ENCODE data around the gene ATCAY.

DNA sequence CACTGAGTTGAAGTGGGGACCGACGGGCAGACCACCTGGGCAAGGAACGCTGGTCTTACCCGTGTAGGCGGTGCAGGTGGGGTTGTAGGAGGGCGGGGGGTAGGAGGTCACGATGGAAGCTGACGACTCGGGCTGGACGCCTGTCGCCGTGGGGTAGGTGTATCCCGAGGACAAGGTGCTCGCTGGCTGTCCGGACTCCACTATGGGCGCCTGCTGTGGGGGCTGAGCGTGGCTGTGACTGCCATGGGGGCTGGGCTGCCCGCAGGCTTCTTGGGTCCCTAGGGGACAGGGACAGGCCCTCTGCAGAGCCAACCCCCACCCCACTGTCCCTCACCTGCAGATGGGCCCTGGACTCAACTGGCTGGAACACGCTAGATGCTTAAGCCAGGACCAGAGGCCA is 48.9 kb upstream of the ATCAY start:
- TF ChIP-seq, protein P1, sequence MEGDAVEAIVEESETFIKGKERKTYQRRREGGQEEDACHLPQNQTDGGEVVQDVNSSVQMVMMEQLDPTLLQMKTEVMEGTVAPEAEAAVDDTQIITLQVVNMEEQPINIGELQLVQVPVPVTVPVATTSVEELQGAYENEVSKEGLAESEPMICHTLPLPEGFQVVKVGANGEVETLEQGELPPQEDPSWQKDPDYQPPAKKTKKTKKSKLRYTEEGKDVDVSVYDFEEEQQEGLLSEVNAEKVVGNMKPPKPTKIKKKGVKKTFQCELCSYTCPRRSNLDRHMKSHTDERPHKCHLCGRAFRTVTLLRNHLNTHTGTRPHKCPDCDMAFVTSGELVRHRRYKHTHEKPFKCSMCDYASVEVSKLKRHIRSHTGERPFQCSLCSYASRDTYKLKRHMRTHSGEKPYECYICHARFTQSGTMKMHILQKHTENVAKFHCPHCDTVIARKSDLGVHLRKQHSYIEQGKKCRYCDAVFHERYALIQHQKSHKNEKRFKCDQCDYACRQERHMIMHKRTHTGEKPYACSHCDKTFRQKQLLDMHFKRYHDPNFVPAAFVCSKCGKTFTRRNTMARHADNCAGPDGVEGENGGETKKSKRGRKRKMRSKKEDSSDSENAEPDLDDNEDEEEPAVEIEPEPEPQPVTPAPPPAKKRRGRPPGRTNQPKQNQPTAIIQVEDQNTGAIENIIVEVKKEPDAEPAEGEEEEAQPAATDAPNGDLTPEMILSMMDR (IDR thresholded peaks at IDR 0.05 in 4 of 5, conservative IDR thresholded peaks at IDR 0.05 in 1 of 5): no peak
- TF ChIP-seq POLR2A (IDR thresholded peaks at IDR 0.05): no peak

All from gastrocnemius medialis (tissue), 4 donors.